ENCODE results near the gene EPHB1. TPM values are rescaled to one million over a fixed set of nuclear protein-coding genes. Genes with fewer than 3 reads are reported as not detected.
A peak's percentile ranks its signal among the peaks of the same experiment; 100 is the strongest.

EPHB1 gene
- total RNA-seq, 1 donor from 2014 or later: 1.3 TPM

DNA sequence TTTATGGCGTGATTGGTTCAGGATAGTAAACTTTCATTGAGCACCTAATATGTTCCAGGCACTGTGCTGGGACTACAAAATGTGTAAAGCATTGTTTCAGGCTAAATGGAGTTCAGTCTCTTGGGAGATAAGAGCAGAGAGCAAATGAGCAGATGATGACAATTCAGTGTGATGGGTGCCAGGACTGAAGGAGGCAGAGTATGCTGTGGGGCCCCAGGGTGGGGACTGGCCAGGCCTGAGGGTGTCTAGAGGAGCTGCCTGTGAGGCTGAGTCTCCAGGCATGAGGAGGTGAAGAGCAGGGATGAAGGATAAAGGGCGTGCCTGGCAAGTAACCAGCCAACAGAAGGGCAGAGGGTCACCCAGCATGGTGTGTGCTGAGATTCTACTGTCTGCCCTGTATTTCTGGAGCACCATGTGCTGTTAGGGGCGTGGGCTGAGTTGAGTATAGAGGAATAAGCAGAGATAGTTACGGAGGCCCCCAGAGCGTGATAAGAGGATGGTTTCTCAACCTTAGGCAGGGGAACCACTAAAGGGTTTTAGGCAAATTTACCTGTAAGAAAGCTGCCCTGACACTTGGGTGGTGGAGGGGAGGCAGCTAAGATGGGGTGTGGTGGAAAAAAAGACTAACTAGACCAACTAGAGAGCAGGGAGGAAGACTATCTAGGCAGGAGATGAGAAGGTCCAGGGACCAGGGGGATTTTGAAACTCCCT, 38.5 kb downstream of the EPHB1 start:
- H3K4me3 Mint-ChIP-seq: no peak overlapping the region
- H3K27me3 Mint-ChIP-seq (ENCODE audit: low read depth): peaks cover 48% of the 10 kb centered on the region

DNA sequence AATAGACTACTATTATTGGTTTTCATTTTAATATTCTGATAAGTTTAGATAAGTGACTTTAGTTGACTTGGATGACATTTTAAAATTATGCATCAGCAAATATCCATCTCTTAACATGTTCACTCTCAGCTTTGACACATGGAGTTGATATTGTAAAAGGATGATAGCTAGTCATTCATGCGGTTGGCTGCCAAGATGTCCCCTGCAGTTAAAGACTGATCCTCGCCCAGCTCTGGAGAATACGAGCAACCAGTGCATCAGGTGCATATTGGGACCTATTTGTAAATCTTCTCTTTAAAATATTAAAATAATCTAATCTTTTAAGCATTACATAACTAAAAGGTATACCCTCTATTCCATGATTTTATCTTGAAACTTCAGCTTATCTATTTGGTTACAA, 41.9 kb downstream of the EPHB1 start:
- no peaks in the 10 kb centered on the region for H3K36me3 Mint-ChIP-seq

More for the DNA sequence above, 38.5 kb downstream of the EPHB1 start:
- Mint-ChIP-seq H3K36me3 (no peaks in the 10 kb centered on the region), H3K4me1 (no peaks in the 10 kb centered on the region), H3K9me3 (no peaks in the 10 kb centered on the region), H3K27ac (no peak overlapping the region)
- DNase-seq (ENCODE audit: low spot score in 2 of 2, unreplicated experiment in 2 of 2): no peak
- TF ChIP-seq, protein P1, sequence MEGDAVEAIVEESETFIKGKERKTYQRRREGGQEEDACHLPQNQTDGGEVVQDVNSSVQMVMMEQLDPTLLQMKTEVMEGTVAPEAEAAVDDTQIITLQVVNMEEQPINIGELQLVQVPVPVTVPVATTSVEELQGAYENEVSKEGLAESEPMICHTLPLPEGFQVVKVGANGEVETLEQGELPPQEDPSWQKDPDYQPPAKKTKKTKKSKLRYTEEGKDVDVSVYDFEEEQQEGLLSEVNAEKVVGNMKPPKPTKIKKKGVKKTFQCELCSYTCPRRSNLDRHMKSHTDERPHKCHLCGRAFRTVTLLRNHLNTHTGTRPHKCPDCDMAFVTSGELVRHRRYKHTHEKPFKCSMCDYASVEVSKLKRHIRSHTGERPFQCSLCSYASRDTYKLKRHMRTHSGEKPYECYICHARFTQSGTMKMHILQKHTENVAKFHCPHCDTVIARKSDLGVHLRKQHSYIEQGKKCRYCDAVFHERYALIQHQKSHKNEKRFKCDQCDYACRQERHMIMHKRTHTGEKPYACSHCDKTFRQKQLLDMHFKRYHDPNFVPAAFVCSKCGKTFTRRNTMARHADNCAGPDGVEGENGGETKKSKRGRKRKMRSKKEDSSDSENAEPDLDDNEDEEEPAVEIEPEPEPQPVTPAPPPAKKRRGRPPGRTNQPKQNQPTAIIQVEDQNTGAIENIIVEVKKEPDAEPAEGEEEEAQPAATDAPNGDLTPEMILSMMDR (IDR thresholded peaks at IDR 0.05; ENCODE audit: unreplicated experiment): no peak

DNA sequence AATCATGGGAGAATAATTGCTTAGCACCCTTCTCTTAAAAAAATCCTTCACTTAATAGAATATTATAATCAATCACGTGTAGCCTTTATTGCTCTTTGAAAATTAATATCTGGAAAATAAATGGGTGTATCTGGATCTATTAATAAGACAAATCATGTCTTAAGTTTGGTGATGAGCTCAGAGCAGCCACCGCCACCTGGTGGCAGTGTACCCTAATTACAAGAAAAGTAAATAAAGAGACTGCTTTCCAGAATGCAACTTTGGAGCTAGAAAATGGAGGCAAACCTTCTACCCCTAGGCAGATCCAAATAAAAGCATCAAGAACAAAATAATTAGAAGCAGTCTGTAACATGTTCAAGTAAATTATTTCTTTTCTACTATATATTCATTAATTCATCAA, 43.5 kb downstream of the EPHB1 start:
- no peak for DNase-seq (ENCODE audit: low spot score in 2 of 2, unreplicated experiment in 2 of 2)
- Mint-ChIP-seq H3K27me3 (ENCODE audit: low read depth) (peaks cover 41% of the 10 kb centered on the region), H3K4me3 (no peak overlapping the region), H3K27ac (no peak overlapping the region), H3K9me3 (peaks cover 7% of the 10 kb centered on the region), H3K36me3 (no peaks in the 10 kb centered on the region), H3K4me1 (no peaks in the 10 kb centered on the region)
- TF ChIP-seq, protein P1 (IDR thresholded peaks at IDR 0.05; ENCODE audit: unreplicated experiment): peak; percentile 75

More for the DNA sequence above, 41.9 kb downstream of the EPHB1 start:
- TF ChIP-seq, protein P1 (IDR thresholded peaks at IDR 0.05; ENCODE audit: unreplicated experiment): no peak
- H3K27ac Mint-ChIP-seq: no peak overlapping the region
- H3K9me3 Mint-ChIP-seq: no peaks in the 10 kb centered on the region
- no peak overlapping the region for H3K4me3 Mint-ChIP-seq
- no peak for DNase-seq (ENCODE audit: low spot score in 2 of 2, unreplicated experiment in 2 of 2)
- H3K27me3 Mint-ChIP-seq (ENCODE audit: low read depth): peaks cover 44% of the 10 kb centered on the region
- H3K4me1 Mint-ChIP-seq: no peaks in the 10 kb centered on the region

DNA sequence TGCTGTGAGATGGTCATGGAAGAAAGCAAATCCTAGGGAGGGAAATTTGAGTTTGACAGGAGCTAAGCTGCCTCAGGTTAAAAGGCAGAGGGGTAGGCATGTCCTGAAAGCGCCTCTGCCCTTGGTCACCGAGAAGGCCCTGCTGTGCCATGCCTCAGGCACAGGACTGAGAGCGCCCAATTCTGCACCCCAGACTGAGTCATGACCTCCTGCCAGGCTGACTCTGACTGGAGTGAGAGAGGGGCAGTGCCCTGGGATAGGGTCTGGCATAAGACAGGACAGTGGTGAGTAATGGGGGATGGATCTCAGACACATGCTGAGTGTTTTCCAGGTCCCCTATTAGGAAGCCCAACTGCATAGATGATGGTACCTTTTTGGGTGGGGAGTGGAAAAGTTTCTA, 44.4 kb downstream of the EPHB1 start:
- Mint-ChIP-seq H3K4me1 (no peaks in the 10 kb centered on the region), H3K4me3 (no peak overlapping the region)
- TF ChIP-seq, protein P1 (IDR thresholded peaks at IDR 0.05; ENCODE audit: unreplicated experiment): no peak

DNA sequence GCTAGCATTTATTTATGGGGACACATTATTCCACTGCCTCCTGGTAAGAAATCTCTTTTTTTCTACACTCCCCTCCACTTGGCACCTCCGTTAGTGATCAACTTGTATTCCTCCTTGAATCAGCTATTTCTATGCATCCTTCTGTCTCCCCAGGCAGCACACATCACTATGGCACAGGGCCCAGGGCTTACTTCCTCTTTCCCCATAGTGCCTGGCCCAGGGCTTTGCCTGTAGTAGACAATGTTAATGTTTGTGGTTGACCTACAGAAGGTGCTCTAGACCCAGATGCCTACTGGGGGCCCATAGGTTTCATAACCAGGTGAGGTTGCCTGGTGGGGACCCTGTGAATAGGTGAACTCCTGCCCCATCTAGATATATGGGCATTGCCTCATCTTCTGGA, 44.9 kb downstream of the EPHB1 start:
- H3K27me3 Mint-ChIP-seq (ENCODE audit: low read depth): peaks cover 37% of the 10 kb centered on the region
- no peaks in the 10 kb centered on the region for H3K4me1 Mint-ChIP-seq
- TF ChIP-seq, protein P1 (IDR thresholded peaks at IDR 0.05; ENCODE audit: unreplicated experiment): no peak
- H3K36me3 Mint-ChIP-seq: no peaks in the 10 kb centered on the region
- no peak overlapping the region for H3K27ac Mint-ChIP-seq
- DNase-seq (ENCODE audit: low spot score in 2 of 2, unreplicated experiment in 2 of 2): no peak
- peaks cover 11% of the 10 kb centered on the region for H3K9me3 Mint-ChIP-seq
- no peak overlapping the region for H3K4me3 Mint-ChIP-seq

More for the DNA sequence above, 44.4 kb downstream of the EPHB1 start:
- no peaks in the 10 kb centered on the region for H3K36me3 Mint-ChIP-seq
- peaks cover 11% of the 10 kb centered on the region for H3K9me3 Mint-ChIP-seq
- no peak for DNase-seq (ENCODE audit: low spot score in 2 of 2, unreplicated experiment in 2 of 2)
- H3K27ac Mint-ChIP-seq: no peak overlapping the region
- peaks cover 39% of the 10 kb centered on the region for H3K27me3 Mint-ChIP-seq (ENCODE audit: low read depth)
